Activated CD4-positive, alpha-beta T cell treated with anti-CD3 and anti-CD28 coated beads, Interleukin-2, amount 50 U/mL, for 1 hour (primary cell): ENCODE data around the gene GDF3.
"Not testable (repeated sequence)": the region's sequence is repeated elsewhere in the genome, so short reads cannot be mapped to it uniquely, and the experiment has no call there.

Experiments
- DNase-seq: peaks from one replicate; pipeline ENCODE4 v3.0.0-alpha.2; 2020

The GDF3 gene

DNA sequence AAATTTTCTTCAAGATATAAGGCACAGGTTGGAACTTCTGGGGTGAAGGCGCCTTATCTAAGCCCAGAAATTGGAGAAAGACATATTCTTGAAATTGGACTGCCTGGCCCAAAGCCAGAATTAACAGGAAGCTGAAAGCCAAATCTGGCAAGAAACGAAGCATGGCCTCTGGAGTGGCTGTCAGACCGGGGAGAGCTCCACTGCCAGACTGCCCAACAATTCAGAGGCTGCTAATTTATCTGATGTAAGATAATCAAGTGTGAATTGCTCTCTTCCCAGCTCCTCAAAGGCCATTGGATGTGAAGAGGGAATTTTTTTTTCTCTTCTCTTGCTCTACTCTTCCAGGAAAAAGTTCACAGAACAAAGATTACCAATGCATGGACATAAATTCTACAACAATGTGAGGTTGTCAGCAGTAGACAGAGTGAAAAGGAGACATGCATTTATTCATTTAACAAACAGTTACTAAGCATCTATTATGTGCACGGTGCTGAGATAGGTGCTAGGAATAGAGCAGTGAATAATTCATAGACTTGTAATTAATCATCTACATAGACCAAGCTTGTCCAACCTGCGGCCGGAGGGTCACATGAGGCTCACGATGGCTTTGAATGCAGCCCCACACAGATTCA is at the start of gene GDF3:
Gene GDF3, minus strand, starts transcription at position 210 of the 632 bp plus-strand sequence. Its CDS starts 47 bp downstream, at position 163.
- no peak for DNase-seq

DNA sequence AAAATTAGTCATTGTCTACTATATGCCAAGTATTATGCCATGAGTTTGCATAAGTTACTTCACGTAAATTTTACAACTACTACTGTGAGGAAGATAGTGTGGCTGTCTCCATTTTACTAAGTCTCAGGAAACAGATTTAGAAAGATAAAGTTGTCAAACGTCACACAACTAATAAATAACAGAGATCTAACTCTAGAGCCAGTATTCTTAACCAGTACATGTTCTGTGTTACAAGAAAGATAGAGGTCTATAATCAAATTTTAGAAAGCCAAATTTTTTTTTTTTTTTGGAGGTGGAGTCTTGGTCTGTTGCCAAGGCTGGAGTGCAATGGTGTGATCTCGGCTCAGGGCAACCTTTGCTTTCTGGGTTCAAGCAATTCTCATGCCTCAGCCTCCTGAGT is 37.4 kb upstream of the GDF3 start:
- DNase-seq, result no peak

DNA sequence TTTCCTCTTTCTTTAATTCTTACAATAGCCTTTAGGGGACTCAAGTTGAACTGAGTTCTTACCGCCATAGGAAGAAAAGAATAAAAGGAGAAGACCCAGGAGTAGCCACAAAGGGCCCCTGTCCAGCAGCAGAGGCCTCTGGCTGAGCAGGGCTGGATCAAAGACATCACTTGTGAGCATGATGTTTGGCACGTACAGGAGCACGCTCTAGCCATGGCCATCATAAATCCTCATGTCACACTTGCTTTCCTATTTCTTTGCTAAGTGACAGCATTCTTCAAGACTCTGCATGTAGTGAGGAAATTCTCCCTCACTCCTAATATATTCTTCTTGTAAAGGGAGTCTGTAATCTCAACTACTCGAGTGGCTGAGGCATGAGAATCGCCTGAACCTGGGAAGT is 35.9 kb upstream of the GDF3 start:
- DNase-seq, result no peak

DNA sequence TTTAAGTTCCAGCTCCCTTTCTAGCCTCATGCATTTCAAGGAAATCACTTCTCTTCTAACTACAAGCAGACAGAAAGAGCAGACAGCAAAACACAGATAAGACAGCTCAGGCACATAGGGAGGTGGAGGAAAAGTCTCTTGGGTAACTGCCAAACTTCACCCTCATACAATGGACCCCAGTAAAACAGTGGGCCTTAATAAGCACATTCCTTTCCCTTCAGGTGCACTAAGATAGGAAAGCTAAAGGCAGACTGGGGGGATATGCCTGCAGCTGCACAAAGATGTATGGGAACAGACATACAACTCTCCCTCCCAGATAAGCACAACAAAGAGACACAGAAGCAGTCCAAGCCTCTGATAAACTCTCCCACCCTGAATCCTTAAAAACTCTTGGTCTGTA is 35.4 kb upstream of the GDF3 start:
- DNase-seq, result not testable (repeated sequence)

DNA sequence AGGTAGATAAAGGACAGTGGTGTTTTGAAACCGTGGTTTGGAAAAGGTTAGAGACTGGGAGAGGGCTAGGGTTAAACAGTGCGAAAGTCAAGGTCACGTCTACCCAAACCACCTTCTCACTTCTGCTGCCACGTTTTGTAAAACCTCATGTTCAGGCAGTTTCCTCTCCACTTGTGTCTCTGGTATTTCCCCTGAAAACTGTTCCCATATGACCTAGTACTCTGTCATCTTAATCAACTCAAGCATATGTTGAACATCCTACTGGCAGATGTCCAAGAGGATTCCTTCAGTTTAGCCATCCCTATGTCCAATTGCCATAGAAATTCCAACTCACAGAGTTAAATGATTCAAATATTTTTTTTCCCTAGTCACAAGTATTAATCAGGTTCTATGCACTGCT is 34.2 kb upstream of the GDF3 start:
- DNase-seq, result no peak

DNA sequence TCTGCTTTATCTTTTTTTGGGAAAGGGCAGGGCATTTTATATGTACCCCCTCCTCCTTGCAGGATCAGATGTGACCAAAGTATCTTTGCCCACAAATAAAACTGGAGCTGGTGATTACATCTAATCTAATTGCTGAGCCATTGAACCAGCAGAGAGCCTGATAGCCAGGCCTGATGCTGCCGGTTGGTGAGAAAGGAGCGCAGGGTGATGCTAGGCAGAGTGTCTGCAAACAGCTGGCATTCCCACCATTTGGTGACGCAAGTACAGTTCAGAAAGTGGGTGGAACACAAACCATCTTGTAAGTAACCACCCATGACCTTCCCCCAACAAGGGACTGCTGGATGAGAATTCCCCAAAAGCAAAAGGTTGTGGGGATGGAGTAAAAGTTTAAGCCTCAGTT is 28.4 kb upstream of the GDF3 start:
- DNase-seq, result no peak

DNA sequence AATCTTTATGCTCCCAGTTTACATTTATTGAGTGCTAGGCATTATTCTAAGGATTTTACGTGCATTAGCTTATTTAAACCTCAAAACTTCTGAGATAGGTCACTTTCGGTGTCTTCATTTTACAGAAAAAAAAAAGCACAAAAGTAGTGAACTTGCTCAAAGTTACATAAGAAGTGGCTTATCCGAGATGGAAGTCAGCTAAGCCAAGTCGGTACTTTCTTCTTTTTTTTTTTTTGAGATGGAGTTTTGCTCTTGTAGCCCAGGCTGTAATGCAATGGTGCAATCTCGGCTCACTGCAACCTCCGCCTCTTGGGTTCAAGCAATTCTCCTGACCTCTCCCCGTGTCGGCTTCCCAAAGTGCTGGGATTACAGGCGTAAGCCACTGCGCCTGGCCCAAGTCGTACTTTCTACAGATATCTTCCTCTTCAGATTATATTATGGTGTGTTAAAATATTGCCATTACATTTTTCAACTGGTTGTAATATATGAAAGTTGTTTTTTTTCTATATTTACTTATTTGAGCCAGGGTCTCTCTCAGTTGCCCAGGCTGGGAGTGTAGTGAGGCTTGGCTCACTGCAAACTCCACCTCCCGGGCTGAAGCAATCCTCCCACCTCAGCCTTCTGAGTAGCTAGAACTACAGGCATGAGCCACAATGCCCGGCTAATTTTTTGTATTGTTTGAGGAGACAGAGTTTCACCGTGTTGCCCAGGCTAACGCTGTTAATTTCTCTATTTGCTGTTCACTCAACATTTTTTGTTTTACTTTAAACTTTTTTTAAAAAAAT is 24.6 kb upstream of the GDF3 start:
- DNase-seq, result no peak

DNA sequence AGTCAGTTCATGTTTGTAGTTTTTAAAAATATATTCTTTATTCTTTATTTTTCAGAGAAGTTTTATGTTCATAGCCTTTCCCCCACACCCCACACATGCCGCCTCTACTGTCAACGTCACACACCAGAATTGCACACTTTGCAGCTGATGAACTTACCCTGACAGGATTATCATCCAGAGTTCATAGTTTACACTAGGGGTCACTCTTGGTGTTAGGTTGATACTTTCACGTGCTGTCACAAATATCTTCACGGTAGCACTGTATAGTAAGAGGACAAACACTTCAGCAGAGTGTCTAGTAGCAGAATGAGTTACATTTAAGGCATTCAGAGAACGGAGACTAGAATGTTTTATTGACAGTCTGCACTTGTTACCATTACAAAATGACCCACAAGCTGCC is 20.8 kb upstream of the GDF3 start:
- no peak for DNase-seq

DNA sequence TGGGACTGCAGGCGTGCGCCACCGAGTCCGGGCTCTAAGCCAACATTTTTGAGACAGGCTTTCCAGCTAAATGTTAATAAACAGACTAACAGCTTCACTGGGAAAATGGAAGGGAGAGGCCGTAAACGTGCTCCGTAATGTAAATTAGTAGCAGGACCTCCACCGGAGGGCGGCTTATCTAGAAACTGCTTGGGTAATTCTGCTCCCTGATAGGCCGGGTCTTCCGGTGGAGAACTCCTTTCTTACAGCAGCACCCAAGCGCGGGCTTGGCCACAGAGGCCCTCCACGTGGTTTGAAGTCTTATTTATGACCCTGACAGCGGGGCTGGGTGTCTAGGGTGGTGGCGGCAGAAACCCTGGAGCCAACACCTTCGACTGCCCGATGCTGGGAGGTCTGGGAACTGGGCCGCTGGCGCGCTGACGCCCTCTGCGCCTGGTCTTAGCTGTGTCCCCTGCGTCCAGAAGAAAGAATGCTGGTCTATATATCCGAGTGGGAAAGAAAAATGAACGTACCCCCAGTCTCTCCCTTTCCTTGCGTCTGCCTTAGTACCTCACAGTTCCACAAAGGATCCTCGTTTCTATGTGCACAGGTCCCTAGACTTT is 17.4 kb upstream of the GDF3 start:
- DNase-seq, result no peak

DNA sequence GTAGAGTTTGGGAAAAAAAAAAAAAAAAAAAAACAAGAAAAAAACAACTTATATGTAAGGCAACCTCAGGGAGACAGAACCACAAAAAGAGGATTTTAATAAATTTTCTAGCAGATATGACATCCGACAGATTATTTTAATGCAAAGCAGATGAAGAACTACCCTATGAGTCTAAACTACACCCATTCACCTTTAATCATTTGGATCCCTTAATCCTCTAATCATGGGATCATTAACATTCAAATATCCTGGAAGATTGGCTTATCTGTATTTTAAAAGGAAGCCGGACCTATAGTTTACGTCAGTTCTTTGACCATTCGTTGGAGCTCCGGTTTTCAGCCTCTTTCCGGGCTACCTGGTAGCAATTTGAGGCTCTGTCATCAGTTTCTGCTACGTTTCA is 15.6 kb upstream of the GDF3 start, which contains the start of gene DPPA3:
Gene DPPA3, plus strand, starts transcription at position 301 of the 400 bp plus-strand sequence. CDS start 138 bp downstream, outside the sequence.
- DNase-seq, result no peak

DNA sequence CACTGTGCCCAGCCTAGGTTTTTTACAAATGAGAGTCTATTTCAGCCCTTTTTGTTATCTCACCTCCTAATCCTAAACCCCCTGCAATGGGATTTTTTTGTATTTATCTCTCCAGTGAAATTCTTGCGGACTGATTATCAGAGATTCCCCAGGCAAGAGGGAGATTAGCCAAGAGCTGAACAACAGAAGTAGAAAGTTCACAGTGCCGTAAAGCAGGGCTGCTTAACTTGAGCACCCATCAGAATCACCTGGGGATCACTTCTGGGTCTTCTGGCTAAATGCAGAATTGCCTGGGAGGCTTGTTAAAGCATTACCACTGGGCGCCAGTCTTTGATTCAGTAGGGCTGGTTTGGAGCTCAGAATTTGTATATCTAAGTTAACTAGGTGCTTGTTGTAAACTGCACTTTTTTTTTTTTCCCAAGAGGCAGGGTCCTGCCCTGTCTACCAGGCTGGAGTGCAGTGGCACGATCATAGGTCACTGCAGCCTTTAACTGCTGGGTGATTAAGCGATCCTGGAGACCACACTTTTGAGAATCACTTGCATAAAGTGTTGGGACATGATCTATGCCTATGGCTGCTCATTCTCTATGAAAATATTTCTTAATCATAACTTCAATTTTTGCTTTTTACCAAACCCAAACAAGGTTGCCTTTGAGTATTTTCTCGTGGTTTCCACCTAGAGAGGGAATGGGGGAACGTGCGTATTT is 14.5 kb upstream of the GDF3 start:
- no peak for DNase-seq

DNA sequence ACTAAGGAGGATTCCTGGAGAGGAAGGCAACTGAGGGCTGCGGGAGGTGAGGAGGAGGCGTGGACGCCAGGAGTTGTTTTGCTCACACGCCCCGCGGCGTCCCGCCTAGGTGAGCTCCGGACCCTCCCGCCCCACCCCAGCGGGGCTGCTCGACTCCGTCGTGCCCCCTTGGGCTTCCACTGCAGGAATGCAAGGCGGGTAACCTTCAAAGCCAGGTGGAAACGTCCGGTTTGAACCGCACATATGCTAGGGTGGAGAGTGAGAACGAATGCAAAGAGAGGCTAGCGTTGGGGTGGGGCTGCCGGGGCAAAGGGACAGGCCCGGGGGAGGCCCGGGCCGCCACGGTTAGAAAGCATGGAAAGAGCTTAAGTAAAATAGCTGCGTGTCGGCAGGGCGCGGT is 10.3 kb upstream of the GDF3 start:
- no peak for DNase-seq

DNA sequence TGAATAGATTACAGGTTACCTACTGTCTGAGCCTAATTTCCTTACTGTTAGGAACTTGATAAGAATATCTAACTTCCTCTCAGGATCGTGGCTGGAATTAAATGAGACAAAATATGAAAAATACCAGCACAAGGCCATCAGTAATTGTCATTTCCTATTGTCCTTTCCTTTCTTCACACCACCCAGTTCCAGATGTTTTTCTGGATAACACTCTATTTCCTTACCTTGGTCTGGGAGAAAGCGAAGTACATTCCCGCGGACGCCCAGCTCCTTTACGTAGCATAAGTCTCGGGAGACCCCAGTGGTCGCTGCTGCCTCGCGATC is 376 bp downstream of the GDF3 start:
- DNase-seq, result no peak

DNA sequence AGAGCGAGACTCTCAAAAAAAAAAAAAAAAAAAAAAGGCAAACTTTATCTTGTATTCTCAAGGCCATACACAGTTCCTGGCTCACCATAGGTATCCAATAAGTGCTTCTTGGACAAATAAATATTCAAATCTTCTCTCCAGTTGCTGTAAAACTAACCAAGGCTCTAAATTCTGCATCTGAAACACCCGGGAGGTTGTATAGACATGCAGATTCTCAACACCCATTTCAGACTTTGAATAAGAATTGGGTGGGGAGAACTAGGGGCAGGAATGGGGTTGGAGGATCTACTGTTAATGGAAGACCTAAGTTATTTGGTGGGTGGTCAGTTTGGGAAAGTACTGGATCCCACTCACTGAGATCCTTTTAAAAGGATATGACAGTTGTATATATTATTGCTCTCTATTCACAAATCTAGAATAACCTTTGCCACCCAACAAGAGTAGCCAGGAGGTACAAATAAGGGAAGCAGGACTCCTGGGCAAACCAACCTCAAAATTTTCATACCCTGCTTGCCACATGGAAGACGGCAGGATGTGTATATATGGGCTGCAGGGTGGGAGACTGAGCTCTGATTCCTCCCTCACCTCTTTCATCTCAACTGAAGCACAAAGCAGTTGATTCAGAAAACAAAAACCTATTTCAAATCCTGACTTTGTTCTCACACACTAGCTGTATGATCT is 879 bp downstream of the GDF3 start:
- no peak for DNase-seq

DNA sequence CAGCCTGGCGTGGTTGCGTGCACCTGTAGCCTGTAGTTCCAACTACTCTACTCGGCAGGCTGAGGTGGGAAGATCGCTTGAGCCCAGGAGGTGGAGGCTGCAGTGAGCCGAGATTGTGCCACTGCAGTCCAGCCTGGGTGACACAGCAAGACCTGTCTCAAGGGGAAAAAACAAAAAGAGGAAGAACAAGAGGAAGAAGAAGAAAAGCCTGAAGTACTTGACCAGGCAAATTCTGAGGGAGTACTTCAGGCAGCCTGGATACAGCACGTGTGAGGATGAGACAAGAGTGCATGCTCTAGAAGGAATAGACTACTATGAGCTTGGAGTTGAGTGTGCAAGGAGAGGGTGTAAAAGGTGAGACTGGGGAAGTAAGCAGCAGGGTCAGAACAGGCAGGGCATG is 1.8 kb downstream of the GDF3 start:
- DNase-seq, result no peak

DNA sequence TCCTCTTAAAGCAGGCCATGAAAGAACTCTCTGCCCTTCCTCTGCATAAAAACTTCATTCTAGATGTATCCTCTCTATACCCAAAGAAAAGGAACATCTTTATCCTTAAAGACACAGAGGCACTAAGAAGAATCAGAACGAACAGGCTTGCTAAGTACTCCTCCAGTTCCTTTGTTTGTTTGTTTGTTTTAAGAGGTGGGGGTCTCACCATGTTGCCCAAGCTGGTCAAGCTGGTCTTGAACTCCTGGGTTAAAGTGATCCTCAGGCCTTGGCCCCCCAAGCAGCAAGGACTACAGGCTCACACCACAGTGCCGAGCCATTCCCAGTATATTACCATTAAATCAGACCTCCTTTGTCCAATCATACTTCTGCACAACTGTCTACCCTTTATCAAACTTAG is 14.0 kb downstream of the GDF3 start:
- no peak for DNase-seq

DNA sequence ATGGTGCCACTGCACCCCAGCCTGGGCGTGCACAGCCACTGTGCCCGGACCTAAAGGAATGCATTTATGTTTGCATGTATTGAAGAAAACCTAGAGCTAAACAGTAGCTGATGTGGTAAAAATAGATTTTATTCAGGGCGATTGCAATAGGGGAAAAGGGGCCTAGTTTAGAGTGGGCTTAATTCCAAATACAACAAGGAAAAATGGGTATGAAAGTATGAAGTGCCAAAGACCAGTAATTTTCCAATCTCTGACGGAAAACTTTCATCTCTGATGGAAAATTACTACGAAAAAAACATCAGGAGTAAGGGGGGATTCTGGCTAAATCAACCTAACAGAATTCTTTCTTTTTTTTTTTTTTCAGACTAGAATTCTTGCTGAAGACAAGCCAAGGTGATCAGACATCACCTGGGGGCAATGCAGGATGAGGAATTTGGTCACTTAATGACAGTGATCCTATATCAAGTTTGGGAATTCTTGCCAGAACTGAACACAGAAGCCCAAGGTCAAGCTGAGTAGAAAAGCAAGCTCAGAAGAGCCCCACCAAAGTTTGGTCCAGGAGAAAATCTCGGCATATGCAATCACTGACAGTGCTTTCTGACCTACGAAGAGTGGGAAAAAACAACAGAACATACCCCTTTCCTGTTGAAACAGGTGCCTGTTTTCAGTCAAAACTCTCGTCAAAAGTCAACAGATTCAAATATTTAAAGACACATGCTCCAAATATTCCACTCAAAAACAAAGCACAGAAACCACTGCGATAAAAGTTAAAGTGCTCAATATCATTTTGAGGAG is 16.1 kb downstream of the GDF3 start:
- DNase-seq, result no peak

DNA sequence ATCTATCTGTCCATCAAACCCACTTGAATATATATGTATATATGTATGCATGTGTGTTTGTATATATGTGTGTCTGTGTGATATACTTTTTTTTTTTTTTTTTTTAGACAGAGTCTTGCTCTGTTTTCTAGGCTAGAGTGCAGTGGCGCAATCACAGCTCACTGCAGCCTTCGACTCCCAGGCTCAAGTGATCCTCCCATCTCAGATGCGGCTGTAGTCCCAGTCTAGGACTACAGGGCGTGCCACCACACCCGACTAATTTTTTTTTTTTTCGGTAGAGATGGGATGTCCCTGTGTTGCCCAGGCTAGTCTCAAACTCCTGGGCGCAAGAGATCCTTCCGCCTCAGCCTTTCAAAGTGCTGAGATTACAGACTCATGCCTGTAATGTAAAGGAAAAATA is 16.8 kb downstream of the GDF3 start:
- DNase-seq, result no peak

DNA sequence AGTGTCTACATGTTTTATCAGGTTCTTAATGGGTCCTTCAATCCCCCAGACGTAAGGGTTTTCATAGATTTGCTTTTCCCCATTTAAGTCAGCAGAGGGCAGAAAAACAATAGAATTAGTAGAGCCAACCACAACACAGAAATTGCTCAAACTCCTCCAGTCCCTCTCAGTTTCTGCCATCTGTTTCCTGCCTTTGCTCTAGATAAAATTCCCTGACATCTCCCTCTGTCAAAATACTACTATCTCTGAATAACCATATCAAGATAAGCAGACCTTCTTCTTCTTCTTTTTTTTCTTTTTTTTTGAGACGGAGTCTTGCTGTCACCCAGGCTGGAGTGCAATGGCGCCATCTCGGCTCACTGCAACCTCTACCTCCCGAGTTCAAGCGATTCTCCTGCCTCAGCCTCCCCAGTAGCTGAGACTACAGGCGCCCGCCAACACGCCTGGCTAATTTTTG is 18.1 kb downstream of the GDF3 start:
- DNase-seq, result not testable (repeated sequence)

DNA sequence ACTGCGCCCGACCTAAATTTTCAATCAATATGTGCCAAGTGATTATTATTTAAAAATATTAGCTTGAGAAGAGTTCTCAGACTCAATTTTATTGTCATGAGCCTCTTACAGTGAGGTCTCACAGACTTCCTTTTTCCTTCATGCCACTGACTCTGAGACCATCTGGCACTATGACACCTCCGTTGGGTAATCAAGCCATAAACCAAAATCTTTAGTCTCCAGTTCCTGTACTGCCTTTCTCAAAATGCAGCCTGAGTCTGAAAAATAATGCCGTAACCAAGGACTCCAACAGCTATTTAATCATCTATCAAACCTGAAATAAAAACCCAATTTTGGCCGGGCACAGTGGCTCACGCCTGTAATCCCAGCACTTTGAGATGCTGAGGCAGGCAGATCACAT is 20.1 kb downstream of the GDF3 start:
- DNase-seq, result not testable (repeated sequence)

DNA sequence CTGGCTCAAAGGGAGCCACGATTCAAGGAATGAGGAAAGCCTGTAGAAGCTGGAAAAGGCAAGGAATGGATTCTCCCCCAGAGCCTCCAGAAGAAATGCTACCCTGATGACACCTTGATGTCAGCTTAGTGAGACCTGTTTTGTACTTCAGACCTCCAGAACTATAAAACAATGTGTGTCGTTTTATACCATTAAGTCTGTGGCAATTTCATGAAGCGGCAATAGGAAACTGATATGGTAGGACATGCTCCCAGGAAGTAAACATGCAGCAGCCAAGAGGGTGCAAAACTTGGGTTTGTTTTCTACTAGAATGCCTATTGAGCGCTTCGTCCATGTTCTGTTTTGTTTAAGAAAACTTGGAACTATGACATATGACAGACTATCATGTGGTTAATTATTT is 27.4 kb downstream of the GDF3 start:
- DNase-seq, result no peak

DNA sequence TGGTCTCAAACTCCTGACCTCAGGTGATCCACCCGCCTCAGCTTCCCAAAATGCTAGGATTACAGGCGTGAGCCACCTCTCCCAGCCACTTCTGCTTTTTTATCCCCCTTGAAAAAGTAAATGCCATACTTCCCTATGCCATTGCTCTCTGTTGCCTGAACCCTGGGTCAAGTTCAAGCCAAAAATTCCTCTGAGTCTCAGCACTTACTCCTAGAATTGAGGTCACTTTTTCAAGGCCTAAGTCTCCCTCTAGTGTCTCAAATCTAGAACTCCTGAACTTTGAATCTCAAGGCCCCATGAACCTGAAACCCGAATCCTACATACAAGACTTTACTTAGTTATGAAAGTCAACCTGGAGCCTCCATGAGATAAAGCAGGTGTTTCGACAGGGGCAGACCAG is 28.4 kb downstream of the GDF3 start:
- no peak for DNase-seq
